ENCODE data around the gene PCDH15.

PCDH15 gene

GRCh38 chr10:54314430-54314829, 486.6 kb downstream of the PCDH15 start:
- no peaks in the 10 kb centered on the region for H3K36me3 ChIP-seq
- no peak for TF ChIP-seq CTCF (IDR thresholded peaks at IDR 0.05)
- no peaks in the 10 kb centered on the region for H3K27me3 ChIP-seq
- H3K9me3 ChIP-seq: no peaks in the 10 kb centered on the region
- no peak overlapping the region for H3K4me3 ChIP-seq (ENCODE audit: low read depth in 1 of 2, low read length in 1 of 2)
- H3K4me1 ChIP-seq (ENCODE audit: control insufficient read depth in 1 of 2, insufficient read depth in 1 of 2, low read depth in 1 of 2, low read length in 1 of 2): no peaks in the 10 kb centered on the region
- H3K27ac ChIP-seq: no peak overlapping the region

GRCh38 chr10:54284526-54285193, 516.4 kb downstream of the PCDH15 start:
- TF ChIP-seq CTCF (IDR thresholded peaks at IDR 0.05): no peak
- H3K36me3 ChIP-seq: no peaks in the 10 kb centered on the region
- H3K4me3 ChIP-seq (ENCODE audit: low read depth in 1 of 2, low read length in 1 of 2): no peak overlapping the region
- H3K9me3 ChIP-seq: no peaks in the 10 kb centered on the region
- no peaks in the 10 kb centered on the region for H3K4me1 ChIP-seq (ENCODE audit: control insufficient read depth in 1 of 2, insufficient read depth in 1 of 2, low read depth in 1 of 2, low read length in 1 of 2)
- no peaks in the 10 kb centered on the region for H3K27me3 ChIP-seq
- H3K27ac ChIP-seq: no peak overlapping the region

- no peak overlapping the region for H3K4me3 ChIP-seq (ENCODE audit: low read depth in 1 of 2, low read length in 1 of 2)
- H3K36me3 ChIP-seq: no peaks in the 10 kb centered on the region
- no peak overlapping the region for H3K27ac ChIP-seq
- TF ChIP-seq CTCF (IDR thresholded peaks at IDR 0.05): no peak
- H3K27me3 ChIP-seq: no peaks in the 10 kb centered on the region
- no peaks in the 10 kb centered on the region for H3K9me3 ChIP-seq
- H3K4me1 ChIP-seq (ENCODE audit: control insufficient read depth in 1 of 2, insufficient read depth in 1 of 2, low read depth in 1 of 2, low read length in 1 of 2): no peaks in the 10 kb centered on the region
Measured at GRCh38 chr10:54282012-54282411, 519.0 kb downstream of the PCDH15 start.

- no peaks in the 10 kb centered on the region for H3K36me3 ChIP-seq
- H3K4me1 ChIP-seq (ENCODE audit: control insufficient read depth in 1 of 2, insufficient read depth in 1 of 2, low read depth in 1 of 2, low read length in 1 of 2): no peaks in the 10 kb centered on the region
- no peaks in the 10 kb centered on the region for H3K27me3 ChIP-seq
- H3K9me3 ChIP-seq: no peaks in the 10 kb centered on the region
- H3K27ac ChIP-seq: no peak overlapping the region
- no peak overlapping the region for H3K4me3 ChIP-seq (ENCODE audit: low read depth in 1 of 2, low read length in 1 of 2)
- TF ChIP-seq CTCF (IDR thresholded peaks at IDR 0.05): no peak
Measured at GRCh38 chr10:54266395-54266794, 534.6 kb downstream of the PCDH15 start.

GRCh38 chr10:54262726-54263125, 538.3 kb downstream of the PCDH15 start:
- Histone ChIP-seq H3K36me3 (no peaks in the 10 kb centered on the region), H3K4me1 (ENCODE audit: control insufficient read depth in 1 of 2, insufficient read depth in 1 of 2, low read depth in 1 of 2, low read length in 1 of 2) (no peaks in the 10 kb centered on the region), H3K9me3 (no peaks in the 10 kb centered on the region), H3K27ac (no peak overlapping the region), H3K27me3 (no peaks in the 10 kb centered on the region), H3K4me3 (ENCODE audit: low read depth in 1 of 2, low read length in 1 of 2) (no peak overlapping the region)
- no peak for TF ChIP-seq CTCF (IDR thresholded peaks at IDR 0.05)

Measured in neutrophil (primary cell).